Measurements from ENCODE around the gene SNRPA1.
A peak's percentile ranks its signal among the peaks of the same experiment; 100 is the strongest.

DNA sequence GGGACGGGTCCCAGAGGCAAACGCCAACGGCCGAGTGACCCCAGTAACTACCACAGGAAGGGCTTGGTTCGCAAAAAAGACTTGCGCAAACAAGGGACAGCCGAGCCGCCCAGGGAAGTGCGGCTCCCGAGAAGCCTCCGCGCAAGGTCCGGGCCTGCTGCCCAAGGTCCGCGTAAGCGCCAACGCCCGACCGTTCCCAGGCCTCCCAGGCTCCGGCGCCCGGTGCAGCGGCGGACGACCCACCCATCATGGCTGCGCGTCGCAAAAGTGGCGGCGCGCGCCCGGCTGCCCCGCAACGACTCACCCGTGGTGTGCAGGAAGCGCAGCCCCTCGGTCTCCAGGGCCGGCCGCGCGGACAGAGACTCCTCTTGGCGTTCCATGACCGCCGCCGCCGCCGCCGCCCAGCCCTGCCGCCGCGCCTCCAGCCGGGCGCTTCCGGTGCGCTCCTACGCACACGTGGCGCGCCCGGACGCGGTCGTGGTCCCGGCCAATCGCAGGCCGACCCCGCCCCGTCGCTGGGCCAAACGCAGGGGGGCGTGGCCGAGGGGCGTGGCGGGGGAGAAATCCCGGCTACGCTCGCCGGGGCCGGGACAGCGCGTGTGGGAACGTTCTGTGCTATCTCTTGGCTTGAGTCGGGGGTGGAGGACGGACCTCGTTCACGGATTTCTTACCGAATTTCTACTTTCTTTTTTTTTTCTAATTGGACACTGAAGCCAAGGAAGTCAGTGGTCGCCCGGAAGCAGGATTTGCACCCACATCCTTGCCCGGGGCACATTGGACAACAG lies 17.8 kb downstream of the SNRPA1 start, which contains the start of gene SELENOS:
- TF ChIP-seq, protein P1, sequence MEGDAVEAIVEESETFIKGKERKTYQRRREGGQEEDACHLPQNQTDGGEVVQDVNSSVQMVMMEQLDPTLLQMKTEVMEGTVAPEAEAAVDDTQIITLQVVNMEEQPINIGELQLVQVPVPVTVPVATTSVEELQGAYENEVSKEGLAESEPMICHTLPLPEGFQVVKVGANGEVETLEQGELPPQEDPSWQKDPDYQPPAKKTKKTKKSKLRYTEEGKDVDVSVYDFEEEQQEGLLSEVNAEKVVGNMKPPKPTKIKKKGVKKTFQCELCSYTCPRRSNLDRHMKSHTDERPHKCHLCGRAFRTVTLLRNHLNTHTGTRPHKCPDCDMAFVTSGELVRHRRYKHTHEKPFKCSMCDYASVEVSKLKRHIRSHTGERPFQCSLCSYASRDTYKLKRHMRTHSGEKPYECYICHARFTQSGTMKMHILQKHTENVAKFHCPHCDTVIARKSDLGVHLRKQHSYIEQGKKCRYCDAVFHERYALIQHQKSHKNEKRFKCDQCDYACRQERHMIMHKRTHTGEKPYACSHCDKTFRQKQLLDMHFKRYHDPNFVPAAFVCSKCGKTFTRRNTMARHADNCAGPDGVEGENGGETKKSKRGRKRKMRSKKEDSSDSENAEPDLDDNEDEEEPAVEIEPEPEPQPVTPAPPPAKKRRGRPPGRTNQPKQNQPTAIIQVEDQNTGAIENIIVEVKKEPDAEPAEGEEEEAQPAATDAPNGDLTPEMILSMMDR (IDR thresholded peaks at IDR 0.05): no peak
- TF ChIP-seq POLR2A (IDR thresholded peaks at IDR 0.05): peak; percentile 91 to 95
